ENCODE results near the gene HEATR9. TPM values are rescaled to one million over a fixed set of nuclear protein-coding genes. Genes with fewer than 3 reads are reported as not detected.
A peak's percentile ranks its signal among the peaks of the same experiment; 100 is the strongest.
"Not testable (repeated sequence)": the region's sequence is repeated elsewhere in the genome, so short reads cannot be mapped to it uniquely, and the experiment has no call there.

Gene HEATR9, protein sequence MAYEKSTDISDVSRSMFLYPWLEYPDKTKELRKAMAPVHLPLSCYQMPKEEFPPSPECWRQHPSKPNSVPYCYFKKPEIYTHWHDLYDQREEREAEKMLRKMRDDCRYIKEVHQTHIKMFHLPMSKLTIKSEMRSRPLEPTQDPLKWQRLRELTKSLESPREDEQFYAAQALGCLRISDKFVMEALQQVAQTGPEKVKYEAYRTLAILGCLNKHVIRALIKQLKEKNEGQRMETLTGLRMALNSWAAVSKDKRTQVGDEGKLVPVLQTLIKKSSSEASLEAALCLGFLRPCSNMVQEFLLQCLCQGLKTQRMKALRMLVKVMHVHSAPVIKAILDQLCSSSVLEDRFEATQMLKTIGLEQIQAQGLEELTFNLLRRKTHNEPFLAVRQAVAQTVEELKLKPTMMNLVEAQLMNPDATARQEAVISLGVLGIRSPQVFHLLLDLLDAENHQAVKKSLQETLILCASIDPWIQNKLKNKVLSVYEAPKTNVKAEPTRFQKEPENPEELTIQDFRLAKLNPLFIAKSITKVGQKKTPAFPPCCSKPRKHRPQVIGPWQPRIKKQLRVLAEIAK
- not detected for polyA plus RNA-seq (2013, experiment 1 of 2; ENCODE audit: insufficient read length)
- not detected for polyA plus RNA-seq (2013, experiment 2 of 2; ENCODE audit: insufficient read length)

DNA sequence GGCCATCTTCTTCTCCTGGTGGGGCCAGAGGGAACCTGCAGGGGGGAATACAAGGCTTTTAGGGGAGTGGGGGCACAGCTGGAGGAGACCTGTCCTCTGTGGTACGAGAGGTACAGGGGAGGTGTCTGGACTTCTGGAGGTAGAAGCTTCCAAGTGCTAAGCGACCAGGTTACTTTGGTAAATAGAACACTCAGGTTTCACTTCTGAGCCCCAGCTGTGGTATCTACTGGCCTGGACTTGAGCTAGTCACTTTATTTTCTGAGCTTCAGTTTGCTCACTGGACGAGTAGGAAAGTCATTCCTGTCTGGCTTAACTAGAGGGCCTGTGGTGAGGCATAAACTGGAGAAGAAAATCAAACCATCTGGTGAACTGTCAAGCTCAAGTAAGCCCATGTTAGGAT is at the start of gene HEATR9:
TSS of gene HEATR9 (minus strand) at position 155 of the 400 bp plus-strand sequence. CDS start at position 6, 149 bp downstream.
- DNase-seq, result no peak

GRCh38 chr17:35917519-35918213 is 49.0 kb upstream of the HEATR9 start:
- no peak for DNase-seq

DNA sequence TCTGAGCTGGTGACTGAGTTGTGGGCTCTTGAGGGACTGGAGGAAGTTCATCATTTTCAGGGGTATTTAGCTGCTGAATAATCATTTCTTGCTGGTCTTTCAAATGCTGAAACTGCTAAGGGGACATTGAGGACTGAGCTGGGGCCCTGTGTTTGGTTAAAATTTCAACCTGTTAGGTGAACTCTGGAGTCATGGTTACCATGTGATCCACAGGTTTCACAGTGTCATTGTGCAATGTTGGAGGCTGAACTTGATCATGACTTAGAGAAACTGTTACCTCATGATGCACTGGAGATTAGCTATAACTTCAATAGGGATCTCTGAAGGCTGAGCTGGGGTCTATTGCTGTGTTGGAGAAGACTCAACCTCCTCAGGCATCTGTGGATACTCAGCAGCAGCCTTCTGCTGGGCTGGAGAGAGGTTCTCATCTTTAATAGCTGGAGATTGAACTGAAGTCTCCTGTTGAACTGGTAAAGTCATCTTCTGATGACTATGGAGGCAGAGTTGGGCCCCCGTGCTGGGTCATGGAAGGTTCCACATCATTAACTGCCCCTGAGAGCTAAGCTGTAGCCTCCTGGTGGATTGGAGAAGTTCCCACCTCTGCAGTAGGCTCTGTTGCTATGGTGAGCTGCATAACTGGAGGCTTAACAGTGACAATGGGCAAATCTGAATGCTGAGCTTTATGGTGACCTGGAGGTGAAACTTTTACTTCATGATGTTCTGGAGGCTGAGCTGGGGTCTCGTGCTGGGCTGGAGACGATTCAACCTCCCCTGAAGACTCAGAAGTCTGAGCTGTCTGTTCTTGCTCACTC is 46.7 kb upstream of the HEATR9 start:
- no peak for DNase-seq

GRCh38 chr17:35914354-35914753 is 45.7 kb upstream of the HEATR9 start:
- no peak for DNase-seq

- no peak for DNase-seq
Measured at GRCh38 chr17:35913609-35914008, 44.9 kb upstream of the HEATR9 start.

GRCh38 chr17:35912942-35913341 is 44.3 kb upstream of the HEATR9 start:
- no peak for DNase-seq

DNA sequence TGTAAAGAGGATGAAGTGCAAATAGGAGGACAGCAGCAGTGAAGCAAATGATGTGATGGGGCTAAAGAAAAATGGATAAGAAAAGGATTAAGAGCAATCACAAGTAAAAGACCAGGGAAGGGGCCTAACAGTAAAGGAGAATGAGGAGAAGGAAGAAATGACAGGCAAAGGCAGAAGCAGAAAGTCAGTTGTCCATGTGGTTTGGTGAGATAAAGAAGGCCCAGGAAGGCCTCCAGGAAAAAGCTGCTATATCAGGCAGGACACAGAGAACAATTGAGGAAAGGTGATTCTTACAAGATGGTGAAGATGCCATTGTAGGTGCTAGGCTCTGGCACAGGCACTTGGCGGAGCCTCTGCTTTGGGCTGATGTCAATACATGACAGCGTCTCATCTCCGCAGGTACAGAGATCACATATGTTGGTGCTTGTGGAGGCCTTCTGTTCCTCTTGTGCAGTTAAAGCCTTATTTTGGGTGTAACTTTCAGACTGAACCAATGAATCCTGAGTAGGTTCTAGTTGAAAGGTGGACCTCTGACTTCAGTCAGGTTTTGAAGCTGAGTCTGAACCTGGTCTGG is 43.7 kb upstream of the HEATR9 start:
- DNase-seq, result no peak

DNA sequence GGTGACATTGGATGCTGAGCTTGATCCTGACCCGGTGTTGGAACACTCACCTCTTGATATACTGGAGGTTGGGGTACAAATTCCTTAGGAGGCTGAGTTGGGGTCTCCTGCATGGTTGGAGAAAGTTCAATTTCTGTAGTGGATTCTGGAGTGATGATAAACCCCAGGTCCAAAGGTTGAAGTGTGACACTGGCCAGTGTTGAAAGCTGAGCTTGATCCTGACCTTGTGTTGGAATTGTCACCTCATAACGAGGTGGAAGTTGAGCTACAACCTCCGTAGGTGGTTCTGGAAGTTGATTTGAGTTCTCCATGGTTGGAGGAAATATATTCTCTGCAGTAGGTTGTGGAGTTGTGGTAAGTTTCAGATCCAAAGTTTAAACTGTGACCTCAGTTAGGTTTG is 40.7 kb upstream of the HEATR9 start:
- no peak for DNase-seq

DNA sequence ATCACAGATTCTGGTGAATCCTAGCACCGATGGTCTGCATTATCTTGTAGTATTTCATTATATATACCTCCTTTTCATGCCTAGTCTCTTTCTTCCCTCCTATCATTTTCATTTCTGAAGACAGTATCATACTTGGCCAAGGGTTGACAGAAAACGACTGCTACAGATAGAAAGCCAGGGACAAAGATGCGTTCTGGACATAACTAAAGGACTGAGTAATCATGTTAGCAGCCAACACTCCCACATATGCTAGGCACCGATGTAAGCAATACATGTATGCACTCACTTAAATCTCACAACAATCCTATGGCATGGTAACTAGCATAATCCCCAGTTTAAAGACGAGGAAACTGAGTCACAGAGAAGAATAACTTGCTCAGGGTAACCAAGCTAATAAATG is 39.0 kb upstream of the HEATR9 start:
- no peak for DNase-seq

DNA sequence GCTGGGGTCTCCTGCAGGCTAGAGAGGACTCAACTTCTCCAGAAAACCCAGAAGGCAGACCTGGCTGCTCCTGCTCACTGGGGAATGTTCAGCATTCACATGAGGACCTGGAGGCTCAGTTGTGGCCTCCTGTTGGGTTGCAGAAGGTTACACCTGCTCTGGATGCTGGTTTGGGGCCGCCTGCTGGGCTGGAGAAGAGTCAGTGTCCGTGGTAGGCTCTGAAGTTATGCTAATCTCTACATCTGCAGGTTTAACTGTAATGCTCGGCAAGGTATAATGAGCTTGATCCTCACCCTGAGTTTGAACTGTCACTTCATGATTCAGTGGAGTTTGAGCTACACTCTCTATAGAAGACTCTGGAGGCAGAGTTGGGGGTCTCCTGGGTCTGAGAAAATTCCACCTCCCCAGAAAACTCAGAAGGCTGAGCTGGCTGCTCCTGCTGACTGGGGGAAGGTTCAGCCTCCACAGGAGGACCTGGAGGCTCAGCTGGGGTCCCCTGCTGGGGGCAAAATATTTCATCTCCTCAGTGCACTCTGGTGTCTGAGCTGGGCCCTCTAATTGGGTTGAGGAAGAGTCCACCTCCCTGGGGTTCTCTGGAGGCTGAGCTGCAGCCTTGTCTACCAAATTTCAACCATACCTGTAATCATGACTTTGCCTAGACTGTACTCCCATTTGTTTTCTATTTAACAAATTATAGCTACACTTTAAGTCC is 38.4 kb upstream of the HEATR9 start:
- no peak for DNase-seq

DNA sequence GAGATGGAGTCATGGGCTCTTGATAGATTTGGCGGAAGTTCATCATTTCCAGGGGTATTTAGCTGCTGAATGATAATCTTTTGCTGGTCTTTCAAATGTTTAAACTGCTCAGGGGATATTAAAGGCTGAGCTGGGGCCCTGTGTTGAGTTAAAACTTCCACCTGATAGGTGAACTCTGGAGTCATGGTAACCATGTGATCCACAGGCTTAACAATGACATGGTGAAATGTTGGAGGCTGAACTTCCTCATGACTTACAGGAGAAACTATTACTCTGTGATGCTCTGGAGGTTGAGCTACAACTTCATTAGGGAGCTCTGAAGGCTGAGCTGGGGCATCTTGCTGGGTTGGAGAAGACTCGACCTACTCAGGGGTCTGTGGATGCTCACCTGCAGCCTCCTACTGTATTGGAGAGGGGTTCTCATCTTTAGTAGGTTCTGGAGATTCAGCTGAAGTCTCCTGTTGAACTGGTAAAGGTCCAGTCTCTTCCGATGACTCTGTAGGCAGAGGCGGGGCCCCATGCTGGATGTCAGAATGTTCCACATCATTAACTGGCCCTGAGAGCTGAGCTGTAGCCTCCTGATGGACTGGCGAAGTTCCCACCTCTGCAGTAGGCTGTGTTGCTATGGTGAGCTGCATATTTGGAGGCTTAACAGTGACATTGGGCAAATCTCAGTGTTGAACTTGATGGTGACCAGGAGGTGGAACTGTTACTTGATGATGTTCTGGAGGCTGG is 37.7 kb upstream of the HEATR9 start:
- no peak for DNase-seq

- DNase-seq, result no peak
Measured at GRCh38 chr17:35903451-35903850, 34.8 kb upstream of the HEATR9 start.

DNA sequence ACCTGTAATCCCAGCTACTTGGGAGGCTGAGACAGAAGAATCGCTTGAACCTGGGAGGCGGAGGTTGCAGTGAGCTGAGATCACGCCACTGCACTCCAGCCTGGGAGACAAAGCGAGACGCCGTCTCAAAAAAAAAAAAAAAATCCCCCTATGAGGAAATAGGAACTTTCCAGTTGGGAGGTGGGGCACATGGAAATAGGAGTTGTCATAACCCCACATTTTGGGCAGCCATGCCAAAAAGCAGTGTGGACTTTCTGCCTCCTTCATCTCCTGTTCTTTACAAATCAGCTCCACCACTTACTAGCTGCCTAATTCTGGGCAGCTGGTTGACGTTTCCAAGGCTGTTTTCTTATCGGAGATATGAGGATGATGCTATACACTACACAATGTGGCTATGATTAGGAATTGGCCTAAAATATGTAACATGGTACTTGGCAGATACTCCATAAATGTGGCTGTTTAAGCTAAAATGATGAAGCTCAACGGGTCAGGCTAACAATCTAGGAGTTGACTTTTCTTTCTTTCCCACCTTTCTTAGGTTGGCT is 33.0 kb upstream of the HEATR9 start:
- DNase-seq, result peak; percentile 16

DNA sequence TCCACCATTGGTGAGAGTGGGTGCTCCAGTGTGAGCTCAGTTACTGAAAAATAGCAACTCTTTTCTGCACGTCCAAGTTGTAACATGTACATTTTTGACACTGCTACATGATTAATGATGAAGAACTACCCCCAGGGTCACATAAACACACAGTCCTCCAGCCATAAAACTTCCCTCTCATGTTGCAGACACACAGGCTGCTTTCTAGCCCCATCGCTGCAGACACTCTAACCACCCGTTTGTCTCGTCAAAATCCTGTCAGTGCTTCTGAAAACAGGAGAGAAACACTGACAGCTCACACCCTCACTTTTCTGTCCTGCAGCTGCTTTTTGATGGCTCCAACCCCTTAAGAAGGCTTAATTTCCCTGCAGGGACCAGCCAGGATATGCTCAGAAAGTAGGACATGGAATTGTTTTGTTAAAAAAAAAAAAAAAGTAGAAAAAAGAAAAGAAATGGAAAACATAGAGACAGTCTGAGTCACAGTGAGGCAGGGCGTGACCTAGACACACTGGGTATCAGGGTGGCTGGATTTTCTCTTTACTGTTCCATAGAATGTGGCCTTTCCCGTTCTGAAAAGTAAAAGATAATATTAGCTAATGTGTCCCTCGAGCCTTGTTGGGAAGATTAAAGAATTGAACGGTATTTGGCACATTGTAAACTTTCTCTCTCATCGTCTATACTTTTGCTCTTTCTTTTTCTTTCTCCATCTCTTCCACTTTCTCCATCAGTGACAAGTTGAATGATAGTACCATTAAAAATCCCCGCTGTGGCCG is 32.2 kb upstream of the HEATR9 start:
- peak; percentile 28 for DNase-seq

- DNase-seq, result no peak
Measured at GRCh38 chr17:35900280-35900679, 31.6 kb upstream of the HEATR9 start.

DNA sequence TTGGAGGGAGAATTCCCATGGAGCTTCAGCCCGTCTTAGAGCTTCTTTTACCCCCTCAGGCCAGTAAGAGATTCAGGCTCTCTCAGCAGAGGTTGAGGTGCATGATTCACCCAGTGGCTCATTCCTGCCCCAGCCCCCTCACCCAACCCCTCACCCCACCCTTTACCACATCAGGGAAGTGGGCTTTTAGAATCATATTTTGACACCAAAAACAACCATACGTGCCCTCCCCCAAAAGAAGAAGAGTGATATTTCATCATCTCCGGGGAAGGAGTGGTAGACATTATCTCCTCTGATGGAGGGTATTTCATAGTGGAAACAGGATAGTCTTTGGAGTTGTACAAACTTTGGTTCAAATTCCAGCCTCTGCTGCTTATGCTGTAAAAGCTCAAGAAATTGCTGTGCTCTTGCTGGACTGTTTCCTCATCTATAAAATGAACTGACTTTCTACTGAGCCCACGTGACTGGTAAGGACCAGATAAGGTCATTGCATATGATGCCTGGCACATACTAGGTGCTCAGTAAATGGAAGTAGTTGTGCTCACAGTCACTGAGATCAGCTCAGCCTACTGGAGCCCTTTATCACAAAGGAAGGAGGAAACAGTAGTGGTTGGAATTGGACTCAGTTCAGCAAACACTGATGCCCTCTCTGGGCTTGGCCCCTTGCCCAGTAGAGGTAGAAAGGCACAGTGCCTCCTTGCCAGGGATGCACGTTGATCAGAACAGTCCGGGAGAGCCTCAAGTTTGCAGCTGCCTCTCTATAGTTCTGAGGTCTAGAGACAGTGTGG is 29.8 kb upstream of the HEATR9 start:
- no peak for DNase-seq

DNA sequence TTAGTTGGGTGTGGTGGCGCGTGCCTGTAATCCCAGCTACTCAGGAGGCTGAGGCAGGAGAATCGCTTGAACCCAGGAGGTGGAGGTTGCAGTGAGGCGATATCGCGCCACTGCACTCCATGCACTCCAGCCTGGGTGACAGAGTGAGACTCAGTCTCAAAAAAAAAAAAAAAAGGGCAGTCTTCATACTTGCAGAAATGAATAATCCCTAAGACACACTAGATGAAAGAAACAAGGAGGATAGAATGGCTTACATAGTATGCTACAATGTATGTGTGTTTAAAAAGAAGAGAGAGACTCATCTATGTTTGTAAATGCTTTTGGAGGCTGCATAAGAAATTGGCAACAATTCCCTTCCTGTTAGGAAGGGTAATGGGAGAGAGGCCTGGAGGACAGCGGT is 29.1 kb upstream of the HEATR9 start:
- not testable (repeated sequence) for DNase-seq

DNA sequence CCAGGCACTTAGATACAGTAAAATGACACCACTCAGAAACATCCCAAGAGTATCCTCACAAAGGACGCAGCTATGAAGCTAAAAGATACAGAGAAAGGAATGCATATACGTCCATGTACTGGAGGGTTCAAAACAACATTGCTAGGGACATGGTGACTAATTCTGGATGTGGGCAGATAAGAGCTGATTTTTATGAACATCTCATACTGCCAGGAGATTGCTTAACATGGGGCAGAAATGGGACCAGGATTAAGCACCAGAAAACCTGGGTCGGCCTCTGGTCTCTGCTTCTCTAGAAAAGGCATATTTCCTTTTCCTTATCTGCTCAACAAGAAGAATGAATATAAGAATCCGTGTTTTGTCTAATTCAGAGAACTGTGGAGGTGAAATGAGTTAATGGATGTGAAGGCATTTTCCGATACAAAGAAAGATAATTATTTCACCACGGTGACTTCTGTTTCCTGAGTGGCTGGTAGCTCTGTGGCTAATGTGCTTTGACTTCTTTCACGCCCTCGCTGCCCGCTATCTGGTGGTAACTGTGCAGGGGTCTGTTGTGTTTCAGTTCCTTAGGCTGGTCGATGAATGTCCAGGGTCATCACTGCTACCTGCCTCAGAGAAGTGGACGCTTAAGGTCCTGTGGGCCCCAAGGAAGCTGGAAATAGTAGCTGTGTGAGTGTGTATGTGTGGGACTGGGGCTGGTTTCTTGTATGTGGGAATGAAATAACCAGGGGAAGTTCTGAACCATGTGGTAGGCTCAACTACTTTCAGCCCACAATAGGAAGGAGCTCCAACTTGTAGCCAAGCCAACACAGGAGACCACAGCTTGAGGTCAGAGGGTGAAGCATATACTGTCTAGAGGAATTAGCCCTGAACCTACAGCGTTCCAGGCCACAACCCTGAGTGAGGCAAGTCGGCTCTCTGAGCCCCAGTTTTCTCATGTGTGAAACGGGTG is 27.2 kb upstream of the HEATR9 start:
- no peak for DNase-seq

Measured in fibroblast of skin of abdomen (primary cell).